Panc1 (cell line): ENCODE results near the gene ASTN2. TPM values are rescaled to one million over a fixed set of nuclear protein-coding genes. Genes with fewer than 3 reads are reported as not detected.

Source experiments
- ATAC-seq: fragments of 200-7000 bp; cut with Tn5 transposase; 2 replicates; pipeline ENCODE4 v1.9.1; 2020; ENCODE audit warnings: mild to moderate bottlenecking, moderate library complexity
- BruUV-seq: library from RNA; stranded (reverse); fragments of 400-500 nt; replicated peaks from 2 replicates; lab custom pipeline; 2021; lab: Mats Ljungman, UMichigan
- CTCF ChIA-PET: fragments of 300-600 bp; sonication (Branson Sonifier 250); formaldehyde crosslinking; loops from one replicate; lab custom pipeline; 2022; ENCODE audit warnings: antibody characterized with exemption; lab: Charles Lee
- POLR2A ChIA-PET: fragments of 300-600 bp; sonication (Branson Sonifier 250); formaldehyde crosslinking; loops from one replicate; lab custom pipeline; 2022; ENCODE audit warnings: antibody characterized with exemption; lab: Charles Lee
- DNase-seq: peaks from one replicate; pipeline ENCODE4 v3.0.0-alpha.2; 2010; ENCODE audit warnings: low read depth, low spot score
- H3K27ac ChIP-seq: 2 replicates; pipeline ENCODE4 v1.5.1; 2011; ENCODE audit warnings: mild to moderate bottlenecking, low read length, inconsistent platforms
- H3K27me3 ChIP-seq: fragments of 200-500 bp; sonication (Bioruptor generic); 2 replicates; pipeline ENCODE4 v1.6.0; 2014; ENCODE audit warnings: low read length, inconsistent platforms; ENCODE audit not compliant: control insufficient read depth, insufficient read depth
- H3K36me3 ChIP-seq: fragments of 200-500 bp; sonication (Bioruptor generic); 2 replicates; pipeline ENCODE4 v1.5.1; 2014; ENCODE audit warnings: inconsistent platforms, mild to moderate bottlenecking, low read length, moderate library complexity; ENCODE audit not compliant: control insufficient read depth, insufficient read depth
- H3K4me1 ChIP-seq: 2 replicates; pipeline ENCODE4 v1.5.1; 2011; ENCODE audit warnings: inconsistent platforms, mild to moderate bottlenecking, low read length, moderate library complexity; ENCODE audit not compliant: control insufficient read depth, insufficient read depth
- H3K4me3 ChIP-seq, 2 experiments: 2 replicates each; pipeline ENCODE4 v1.5.1; 2011 to 2012; ENCODE audit warnings: low read depth in 2 of 2, low read length in 2 of 2, mild to moderate bottlenecking in 2 of 2, inconsistent platforms in 1 of 2, moderate library complexity in 1 of 2
- H3K9me3 ChIP-seq: fragments of 200-500 bp; sonication (Bioruptor generic); 2 replicates; pipeline ENCODE4 v1.5.1; 2014; ENCODE audit warnings: low read depth, mild to moderate bottlenecking, inconsistent platforms, low read length, moderate library complexity; ENCODE audit not compliant: control insufficient read depth, insufficient read depth
- CTCF ChIP-seq: fragments of 450-650 bp; IDR thresholded peaks from 2 replicates; pipeline ENCODE4 v1.5.1; 2017; ENCODE audit warnings: mild to moderate bottlenecking
- POLR2AphosphoS5 ChIP-seq: IDR thresholded peaks from 2 replicates; pipeline ENCODE4 v1.6.1; 2012; ENCODE audit warnings: mild to moderate bottlenecking, low read depth, low read length, moderate library complexity
- SIN3A ChIP-seq: IDR thresholded peaks from 2 replicates; pipeline ENCODE4 v1.6.1; 2012; ENCODE audit warnings: low read depth, mild to moderate bottlenecking, low read length, moderate library complexity, borderline replicate concordance; ENCODE audit not compliant: insufficient read depth
- TCF7L2 ChIP-seq: IDR thresholded peaks from 2 replicates; pipeline ENCODE4 v1.6.1; 2011; ENCODE audit warnings: mild to moderate bottlenecking, low read depth, low read length, inconsistent platforms
- in situ Hi-C: cut with HindIII; loops from 2 replicates; pipeline ENCODE4 v1.10.0; 2016; ENCODE audit warnings: low sequenced_read_pairs, low pct_unique_long_range_greater_than_20kb
- intact Hi-C: fragments of 100-400 bp; cut with micrococcal nuclease; formaldehyde crosslinking; loops from one replicate; pipeline ENCODE4 v1.10.0; 2022; ENCODE audit not compliant: unreplicated experiment
- total RNA-seq: library from RNA; stranded (reverse); gene quantifications from one replicate; pipeline ENCODE4 v1.2.1, GENCODE V29; 2021; ENCODE audit not compliant: unreplicated experiment
- TF ChIP-seq, protein P1 (sequence below), 2 experiments: IDR thresholded peaks; 2 replicates each; pipeline ENCODE4 v1.6.1; 2011 to 2012; ENCODE audit warnings: low read depth in 2 of 2, control low read depth in 1 of 2, low read length in 1 of 2, mild to moderate bottlenecking in 1 of 2, moderate library complexity in 1 of 2; ENCODE audit not compliant: insufficient read depth in 1 of 2

ASTN2 gene
- total RNA-seq, 1 experiment from 2014 or later = 3.9 TPM

GRCh38 chr9:116381350-116381749, 1033.5 kb downstream of the ASTN2 start:
- no peak for ATAC-seq

DNA sequence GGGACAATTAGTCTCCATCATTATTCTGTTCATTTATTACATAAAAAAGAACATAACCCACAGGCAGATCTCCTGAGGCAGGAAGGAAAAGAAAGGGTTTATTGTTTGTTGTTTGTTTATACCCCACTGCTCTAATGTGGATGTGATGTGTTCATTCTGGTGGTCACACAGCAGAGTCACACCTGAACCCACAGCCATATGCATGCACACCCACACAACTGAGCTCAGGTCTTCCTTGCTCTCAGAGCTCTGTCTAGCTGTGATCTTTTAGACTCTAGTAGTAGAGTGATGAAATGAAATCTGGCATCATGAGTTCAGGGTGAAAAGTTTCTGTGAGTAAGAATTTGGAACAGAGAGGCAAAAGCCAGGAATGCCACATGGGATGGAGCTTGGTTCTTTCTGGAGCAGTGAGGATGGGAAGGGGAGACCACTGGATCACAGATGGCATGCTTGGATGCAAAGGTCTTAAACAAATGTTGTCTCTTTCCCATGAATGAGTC, 1034.3 kb downstream of the ASTN2 start:
- Histone ChIP-seq H3K4me3 (no peak overlapping the region), H3K4me1 (no peaks in the 10 kb centered on the region), H3K27ac (no peak overlapping the region), H3K9me3 (no peaks in the 10 kb centered on the region), H3K36me3 (no peaks in the 10 kb centered on the region), H3K27me3 (no peaks in the 10 kb centered on the region)
- POLR2A ChIA-PET = no interaction called here
- no peak for DNase-seq
- TF ChIP-seq TCF7L2 (no peak), SIN3A (no peak), CTCF (no peak), POLR2AphosphoS5 (no peak)
- TF ChIP-seq, protein P1, sequence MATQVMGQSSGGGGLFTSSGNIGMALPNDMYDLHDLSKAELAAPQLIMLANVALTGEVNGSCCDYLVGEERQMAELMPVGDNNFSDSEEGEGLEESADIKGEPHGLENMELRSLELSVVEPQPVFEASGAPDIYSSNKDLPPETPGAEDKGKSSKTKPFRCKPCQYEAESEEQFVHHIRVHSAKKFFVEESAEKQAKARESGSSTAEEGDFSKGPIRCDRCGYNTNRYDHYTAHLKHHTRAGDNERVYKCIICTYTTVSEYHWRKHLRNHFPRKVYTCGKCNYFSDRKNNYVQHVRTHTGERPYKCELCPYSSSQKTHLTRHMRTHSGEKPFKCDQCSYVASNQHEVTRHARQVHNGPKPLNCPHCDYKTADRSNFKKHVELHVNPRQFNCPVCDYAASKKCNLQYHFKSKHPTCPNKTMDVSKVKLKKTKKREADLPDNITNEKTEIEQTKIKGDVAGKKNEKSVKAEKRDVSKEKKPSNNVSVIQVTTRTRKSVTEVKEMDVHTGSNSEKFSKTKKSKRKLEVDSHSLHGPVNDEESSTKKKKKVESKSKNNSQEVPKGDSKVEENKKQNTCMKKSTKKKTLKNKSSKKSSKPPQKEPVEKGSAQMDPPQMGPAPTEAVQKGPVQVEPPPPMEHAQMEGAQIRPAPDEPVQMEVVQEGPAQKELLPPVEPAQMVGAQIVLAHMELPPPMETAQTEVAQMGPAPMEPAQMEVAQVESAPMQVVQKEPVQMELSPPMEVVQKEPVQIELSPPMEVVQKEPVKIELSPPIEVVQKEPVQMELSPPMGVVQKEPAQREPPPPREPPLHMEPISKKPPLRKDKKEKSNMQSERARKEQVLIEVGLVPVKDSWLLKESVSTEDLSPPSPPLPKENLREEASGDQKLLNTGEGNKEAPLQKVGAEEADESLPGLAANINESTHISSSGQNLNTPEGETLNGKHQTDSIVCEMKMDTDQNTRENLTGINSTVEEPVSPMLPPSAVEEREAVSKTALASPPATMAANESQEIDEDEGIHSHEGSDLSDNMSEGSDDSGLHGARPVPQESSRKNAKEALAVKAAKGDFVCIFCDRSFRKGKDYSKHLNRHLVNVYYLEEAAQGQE (IDR thresholded peaks at IDR 0.05; ENCODE audit: insufficient read depth in 1 of 2, low read depth in 2 of 2, low read length in 1 of 2) = no peak
- no TSS peak for BruUV-seq
- intact Hi-C loops (no loop called here), in situ Hi-C loops (no loop called here)
- ATAC-seq = no peak
- CTCF ChIA-PET = no interaction called here

More at GRCh38 chr9:116381350-116381749, 1033.5 kb downstream of the ASTN2 start:
- TF ChIP-seq POLR2AphosphoS5 = no peak
- no peaks in the 10 kb centered on the region for H3K27me3 ChIP-seq
- H3K36me3 ChIP-seq = no peaks in the 10 kb centered on the region
- H3K27ac ChIP-seq = no peak overlapping the region
- H3K4me3 ChIP-seq = no peak overlapping the region
- BruUV-seq = no TSS peak
- intact Hi-C loops = no loop called here
- ChIA-PET CTCF (no interaction called here), POLR2A (no interaction called here)
- in situ Hi-C loops = no loop called here
- H3K4me1 ChIP-seq = no peaks in the 10 kb centered on the region
- no peaks in the 10 kb centered on the region for H3K9me3 ChIP-seq
- DNase-seq = no peak

DNA sequence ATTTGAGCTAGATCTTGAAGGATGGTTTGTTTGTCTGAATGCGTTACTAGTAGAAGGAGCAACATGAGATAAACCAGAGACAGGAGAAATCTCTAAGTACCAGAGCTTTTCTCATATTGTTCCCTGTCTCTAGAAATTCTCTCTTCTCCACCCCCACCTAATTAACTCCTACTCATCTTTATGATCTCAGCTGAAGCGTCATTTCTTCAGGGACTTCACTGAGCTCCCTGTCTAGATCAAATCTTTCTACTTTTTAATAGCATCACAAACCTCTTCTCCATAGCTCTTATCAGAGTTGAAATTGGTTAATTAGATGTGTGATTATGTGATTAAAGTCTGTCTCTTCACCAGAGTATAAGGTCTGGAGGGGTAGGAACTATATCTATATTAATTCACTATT, 1035.0 kb downstream of the ASTN2 start:
- H3K27me3 ChIP-seq = no peaks in the 10 kb centered on the region
- ChIA-PET POLR2A (no interaction called here), CTCF (no interaction called here)
- DNase-seq (no peak), ATAC-seq (no peak)
- H3K9me3 ChIP-seq = no peaks in the 10 kb centered on the region
- BruUV-seq = no TSS peak
- no peak overlapping the region for H3K4me3 ChIP-seq
- intact Hi-C loops = no loop called here
- H3K27ac ChIP-seq = no peak overlapping the region
- TF ChIP-seq TCF7L2 (no peak), CTCF (no peak), SIN3A (no peak)
- TF ChIP-seq, protein P1 (IDR thresholded peaks at IDR 0.05; ENCODE audit: insufficient read depth in 1 of 2, low read depth in 2 of 2, low read length in 1 of 2) = no peak
- in situ Hi-C loops = no loop called here
- no peaks in the 10 kb centered on the region for H3K36me3 ChIP-seq
- no peaks in the 10 kb centered on the region for H3K4me1 ChIP-seq
